Liver (tissue), 9 donors: ENCODE measurements around the gene RBM42. TPM values are rescaled to one million over a fixed set of nuclear protein-coding genes. Genes with fewer than 3 reads are reported as not detected.
"Not testable (repeated sequence)": the region's sequence is repeated elsewhere in the genome, so short reads cannot be mapped to it uniquely, and the experiment has no call there.

Source experiments
- DNase-seq: peaks from one replicate; pipeline ENCODE4 v3.0.0-alpha.2; 2017; ENCODE audit warnings: low spot score
- H3K27ac ChIP-seq, 2 donors: one replicate each; pipeline ENCODE4 v1.7.0; 2013; ENCODE audit warnings: inconsistent platforms in 2 of 2, low read length in 2 of 2, control low read depth in 1 of 2, low read depth in 1 of 2, mild to moderate bottlenecking in 1 of 2
- H3K27me3 ChIP-seq, 4 donors: one replicate each; pipeline versions ENCODE4 v1.6.1 to v1.7.0; 2013; ENCODE audit warnings: low read length in 3 of 4, inconsistent platforms in 1 of 4, mild to moderate bottlenecking in 1 of 4, moderate library complexity in 1 of 4; ENCODE audit not compliant: control insufficient read depth in 4 of 4, insufficient read depth in 4 of 4
- H3K36me3 ChIP-seq, 4 donors: one replicate each; pipeline versions ENCODE4 v1.6.1 to v1.7.0; 2013; ENCODE audit warnings: low read length in 3 of 4, mild to moderate bottlenecking in 3 of 4, low read depth in 1 of 4, moderate library complexity in 1 of 4; ENCODE audit not compliant: control insufficient read depth in 4 of 4, insufficient read depth in 3 of 4
- H3K4me1 ChIP-seq, 4 donors: one replicate each; pipeline versions ENCODE4 v1.6.1 to v1.7.0; 2013; ENCODE audit warnings: low read length in 3 of 4, mild to moderate bottlenecking in 3 of 4, moderate library complexity in 1 of 4; ENCODE audit not compliant: control insufficient read depth in 4 of 4, insufficient read depth in 4 of 4
- H3K4me3 ChIP-seq, 3 donors: one replicate each; pipeline versions ENCODE4 v1.6.1 to v1.7.0; 2013; ENCODE audit warnings: low read length in 3 of 3, control low read depth in 1 of 3, low read depth in 1 of 3, mild to moderate bottlenecking in 1 of 3
- H3K9ac ChIP-seq, 2 donors: one replicate each; pipeline ENCODE4 v1.7.0; 2013; ENCODE audit warnings: low read length in 2 of 2, mild to moderate bottlenecking in 2 of 2, moderate library complexity in 2 of 2, control low read depth in 1 of 2, low read depth in 1 of 2
- H3K9me3 ChIP-seq, 4 donors: one replicate each; pipeline versions ENCODE4 v1.6.1 to v1.7.0; 2013; ENCODE audit warnings: low read length in 3 of 4; ENCODE audit not compliant: control insufficient read depth in 4 of 4
- EGR1 ChIP-seq, 2 donors: IDR thresholded peaks; 2 replicates each; pipeline ENCODE4 v1.6.1; 2016 to 2018; ENCODE audit warnings: antibody characterized with exemption in 2 of 2, low read depth in 2 of 2
- FOXA1 ChIP-seq: IDR thresholded peaks from 2 replicates; pipeline ENCODE4 v1.6.1; 2016; ENCODE audit warnings: antibody characterized with exemption
- FOXA2 ChIP-seq: IDR thresholded peaks from 2 replicates; pipeline ENCODE4 v1.6.1; 2016; ENCODE audit warnings: antibody characterized with exemption
- GABPA ChIP-seq, 2 donors: IDR thresholded peaks in 1 of 2; conservative IDR thresholded peaks in 1 of 2; 2 replicates each; pipeline ENCODE4 v1.6.1; 2016; ENCODE audit warnings: antibody characterized with exemption in 2 of 2, mild to moderate bottlenecking in 1 of 2, moderate library complexity in 1 of 2
- HNF4A ChIP-seq, 2 donors: conservative IDR thresholded peaks; 2 replicates each; pipeline ENCODE4 v1.6.1; 2016; ENCODE audit warnings: antibody characterized with exemption in 2 of 2, mild to moderate bottlenecking in 2 of 2
- HNF4G ChIP-seq: IDR thresholded peaks from 2 replicates; pipeline ENCODE4 v1.6.1; 2016; ENCODE audit warnings: antibody characterized with exemption
- JUND ChIP-seq, 2 donors: IDR thresholded peaks; 2 replicates each; pipeline ENCODE4 v1.6.1; 2016; ENCODE audit warnings: antibody characterized with exemption in 2 of 2
- NR2F2 ChIP-seq: IDR thresholded peaks from 2 replicates; pipeline ENCODE4 v1.6.1; 2016; ENCODE audit warnings: antibody characterized with exemption
- RAD21 ChIP-seq, 2 donors: IDR thresholded peaks; 2 replicates each; pipeline ENCODE4 v1.6.1; 2016; ENCODE audit warnings: antibody characterized with exemption in 2 of 2, mild to moderate bottlenecking in 2 of 2
- RXRA ChIP-seq, 2 donors: IDR thresholded peaks; 2 replicates each; pipeline ENCODE4 v1.6.1; 2017 to 2018; ENCODE audit warnings: antibody characterized with exemption in 2 of 2, mild to moderate bottlenecking in 1 of 2
- SP1 ChIP-seq: IDR thresholded peaks from 2 replicates; pipeline ENCODE4 v1.6.1; 2018; ENCODE audit warnings: antibody characterized with exemption, mild to moderate bottlenecking
- TAF1 ChIP-seq: conservative IDR thresholded peaks from 2 replicates; pipeline ENCODE4 v1.6.1; 2016; ENCODE audit warnings: antibody characterized with exemption, mild to moderate bottlenecking
- YY1 ChIP-seq: IDR thresholded peaks from 2 replicates; pipeline ENCODE4 v1.6.1; 2016; ENCODE audit warnings: antibody characterized with exemption, mild to moderate bottlenecking
- WGBS: extraction: QIAGEN DNeasy Blood & Tissue Kit; methylation state at CpG from one replicate; pipeline ENCODE4 v1.1.7; 2013; 5-methylcytosine and 5-hydroxymethylcytosine counted together
- polyA plus RNA-seq, 2 donors: library from polyadenylated mRNA; stranded (reverse) in 1 of 2; unstranded in 1 of 2; fragments of 200-250 nt in 1 of 2; fragments of >200 nt in 1 of 2; fragmentation: Nextera tagmentation in 1 of 2; extraction: Ambion mirVana in 1 of 2; gene quantifications; one replicate each; pipeline versions ENCODE4 v1.2.1 to v1.2.3, GENCODE V29; 2013 to 2015
- total RNA-seq, 2 donors: library from RNA; depleted of rRNA; stranded (reverse); fragments of >200 nt; gene quantifications; one replicate each; pipeline ENCODE4 v1.2.3, GENCODE V29; 2014
- TF ChIP-seq, protein P1 (sequence below): IDR thresholded peaks from 2 replicates; pipeline ENCODE4 v1.6.1; 2016; ENCODE audit warnings: antibody characterized with exemption
- TF ChIP-seq, protein P2 (sequence below): IDR thresholded peaks from 2 replicates; pipeline ENCODE4 v1.6.1; 2016; ENCODE audit warnings: antibody characterized with exemption, mild to moderate bottlenecking
- TF ChIP-seq, protein P3 (sequence below): IDR thresholded peaks from 2 replicates; pipeline ENCODE4 v1.6.1; 2016; ENCODE audit warnings: antibody characterized with exemption
- TF ChIP-seq, protein P4 (sequence below): IDR thresholded peaks from 2 replicates; pipeline ENCODE4 v1.6.1; 2016; ENCODE audit warnings: antibody characterized with exemption
- TF ChIP-seq, protein P5 (sequence below): fragments of 150-350 bp; IDR thresholded peaks from 2 replicates; pipeline ENCODE4 v1.5.1; 2017; ENCODE audit warnings: improper control_type of control experiment, low read depth, low read length; ENCODE audit not compliant: missing input control
- donor health status: healthy.
- donor health status: healthy.
- donor health status: healthy.
- donor health status: healthy.
- donor health status: healthy.

Gene RBM42
- total and polyA plus RNA-seq, 4 donors, result 17.8 to 34.7 (median 20.1) TPM

DNA sequence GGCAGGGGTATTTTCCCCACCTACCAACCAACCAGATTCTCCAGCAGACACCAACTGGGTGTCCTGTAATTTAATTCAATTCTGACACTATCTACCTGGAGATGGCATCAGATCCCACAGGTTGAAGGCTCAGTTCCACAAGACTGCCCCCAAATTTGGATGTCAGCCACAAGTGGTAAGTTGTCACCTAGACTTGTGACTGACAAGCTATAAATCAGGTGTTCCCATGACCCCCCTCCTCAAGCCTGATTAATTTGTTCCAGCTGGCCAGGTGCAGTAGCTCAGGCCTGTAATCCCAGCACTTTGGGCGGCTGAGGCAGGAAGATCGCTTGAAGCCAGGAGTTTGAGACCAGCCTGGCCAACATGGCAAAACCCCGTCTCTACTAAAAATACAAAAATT is 26.9 kb upstream of the RBM42 start:
- H3K9me3 ChIP-seq, result no peaks in the 10 kb centered on the region
- 97% methylated on average over 3 of the region's 3 CpGs for WGBS
- H3K9ac ChIP-seq, result no peak overlapping the region

DNA sequence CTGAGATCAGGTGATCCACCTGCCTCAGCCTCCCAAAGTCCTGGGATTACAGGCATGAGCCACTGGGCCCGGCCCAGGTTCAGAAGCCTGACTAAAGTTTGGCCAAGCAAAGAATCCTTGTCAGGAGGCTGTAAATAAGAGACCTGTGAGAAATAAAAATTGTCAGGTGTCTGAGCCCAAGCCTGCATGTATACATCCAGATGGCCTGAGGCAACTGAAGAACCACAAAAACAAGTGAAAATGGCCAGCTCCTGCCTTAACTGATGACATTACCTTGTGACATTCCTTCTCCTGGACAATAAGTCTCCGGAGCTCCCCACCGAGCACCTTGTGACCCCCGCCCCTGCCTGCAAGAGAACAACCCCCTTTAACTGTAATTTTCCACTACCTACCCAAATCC is 24.4 kb upstream of the RBM42 start:
- not testable (repeated sequence) for H3K36me3 ChIP-seq, DNase-seq, H3K27me3 ChIP-seq, H3K9ac ChIP-seq, H3K4me1 ChIP-seq, H3K4me3 ChIP-seq, H3K9me3 ChIP-seq, H3K27ac ChIP-seq
- whole genome bisulfite sequencing, result 85% methylated on average over 4 of the region's 4 CpGs

More for the DNA sequence above, 26.9 kb upstream of the RBM42 start:
- Histone ChIP-seq H3K4me1 (no peaks in the 10 kb centered on the region), H3K27ac (no peak overlapping the region), H3K27me3 (peaks cover 0 to 3% (median 0%) of the 10 kb centered on the region in 4 donors), H3K4me3 (no peak overlapping the region), H3K36me3 (no peaks in the 10 kb centered on the region)
- TF ChIP-seq NR2F2 (no peak), RAD21 (IDR thresholded peaks at IDR 0.05) (no peak), HNF4A (conservative IDR thresholded peaks at IDR 0.05) (no peak), EGR1 (IDR thresholded peaks at IDR 0.05; ENCODE audit: low read depth in 2 of 2) (no peak), FOXA1 (no peak), RXRA (IDR thresholded peaks at IDR 0.05) (no peak), JUND (IDR thresholded peaks at IDR 0.05) (no peak), SP1 (no peak), YY1 (no peak), FOXA2 (no peak), GABPA (IDR thresholded peaks at IDR 0.05 in 1 of 2, conservative IDR thresholded peaks at IDR 0.05 in 1 of 2) (no peak), HNF4G (no peak), TAF1 (no peak)
- TF ChIP-seq, protein P1, sequence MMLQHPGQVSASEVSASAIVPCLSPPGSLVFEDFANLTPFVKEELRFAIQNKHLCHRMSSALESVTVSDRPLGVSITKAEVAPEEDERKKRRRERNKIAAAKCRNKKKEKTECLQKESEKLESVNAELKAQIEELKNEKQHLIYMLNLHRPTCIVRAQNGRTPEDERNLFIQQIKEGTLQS, result no peak
- TF ChIP-seq, protein P2, sequence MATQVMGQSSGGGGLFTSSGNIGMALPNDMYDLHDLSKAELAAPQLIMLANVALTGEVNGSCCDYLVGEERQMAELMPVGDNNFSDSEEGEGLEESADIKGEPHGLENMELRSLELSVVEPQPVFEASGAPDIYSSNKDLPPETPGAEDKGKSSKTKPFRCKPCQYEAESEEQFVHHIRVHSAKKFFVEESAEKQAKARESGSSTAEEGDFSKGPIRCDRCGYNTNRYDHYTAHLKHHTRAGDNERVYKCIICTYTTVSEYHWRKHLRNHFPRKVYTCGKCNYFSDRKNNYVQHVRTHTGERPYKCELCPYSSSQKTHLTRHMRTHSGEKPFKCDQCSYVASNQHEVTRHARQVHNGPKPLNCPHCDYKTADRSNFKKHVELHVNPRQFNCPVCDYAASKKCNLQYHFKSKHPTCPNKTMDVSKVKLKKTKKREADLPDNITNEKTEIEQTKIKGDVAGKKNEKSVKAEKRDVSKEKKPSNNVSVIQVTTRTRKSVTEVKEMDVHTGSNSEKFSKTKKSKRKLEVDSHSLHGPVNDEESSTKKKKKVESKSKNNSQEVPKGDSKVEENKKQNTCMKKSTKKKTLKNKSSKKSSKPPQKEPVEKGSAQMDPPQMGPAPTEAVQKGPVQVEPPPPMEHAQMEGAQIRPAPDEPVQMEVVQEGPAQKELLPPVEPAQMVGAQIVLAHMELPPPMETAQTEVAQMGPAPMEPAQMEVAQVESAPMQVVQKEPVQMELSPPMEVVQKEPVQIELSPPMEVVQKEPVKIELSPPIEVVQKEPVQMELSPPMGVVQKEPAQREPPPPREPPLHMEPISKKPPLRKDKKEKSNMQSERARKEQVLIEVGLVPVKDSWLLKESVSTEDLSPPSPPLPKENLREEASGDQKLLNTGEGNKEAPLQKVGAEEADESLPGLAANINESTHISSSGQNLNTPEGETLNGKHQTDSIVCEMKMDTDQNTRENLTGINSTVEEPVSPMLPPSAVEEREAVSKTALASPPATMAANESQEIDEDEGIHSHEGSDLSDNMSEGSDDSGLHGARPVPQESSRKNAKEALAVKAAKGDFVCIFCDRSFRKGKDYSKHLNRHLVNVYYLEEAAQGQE, result no peak
- TF ChIP-seq, protein P3, sequence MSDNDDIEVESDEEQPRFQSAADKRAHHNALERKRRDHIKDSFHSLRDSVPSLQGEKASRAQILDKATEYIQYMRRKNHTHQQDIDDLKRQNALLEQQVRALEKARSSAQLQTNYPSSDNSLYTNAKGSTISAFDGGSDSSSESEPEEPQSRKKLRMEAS, result no peak
- TF ChIP-seq, protein P4, sequence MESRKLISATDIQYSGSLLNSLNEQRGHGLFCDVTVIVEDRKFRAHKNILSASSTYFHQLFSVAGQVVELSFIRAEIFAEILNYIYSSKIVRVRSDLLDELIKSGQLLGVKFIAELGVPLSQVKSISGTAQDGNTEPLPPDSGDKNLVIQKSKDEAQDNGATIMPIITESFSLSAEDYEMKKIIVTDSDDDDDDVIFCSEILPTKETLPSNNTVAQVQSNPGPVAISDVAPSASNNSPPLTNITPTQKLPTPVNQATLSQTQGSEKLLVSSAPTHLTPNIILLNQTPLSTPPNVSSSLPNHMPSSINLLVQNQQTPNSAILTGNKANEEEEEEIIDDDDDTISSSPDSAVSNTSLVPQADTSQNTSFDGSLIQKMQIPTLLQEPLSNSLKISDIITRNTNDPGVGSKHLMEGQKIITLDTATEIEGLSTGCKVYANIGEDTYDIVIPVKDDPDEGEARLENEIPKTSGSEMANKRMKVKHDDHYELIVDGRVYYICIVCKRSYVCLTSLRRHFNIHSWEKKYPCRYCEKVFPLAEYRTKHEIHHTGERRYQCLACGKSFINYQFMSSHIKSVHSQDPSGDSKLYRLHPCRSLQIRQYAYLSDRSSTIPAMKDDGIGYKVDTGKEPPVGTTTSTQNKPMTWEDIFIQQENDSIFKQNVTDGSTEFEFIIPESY, result no peak
- TF ChIP-seq, protein P5, sequence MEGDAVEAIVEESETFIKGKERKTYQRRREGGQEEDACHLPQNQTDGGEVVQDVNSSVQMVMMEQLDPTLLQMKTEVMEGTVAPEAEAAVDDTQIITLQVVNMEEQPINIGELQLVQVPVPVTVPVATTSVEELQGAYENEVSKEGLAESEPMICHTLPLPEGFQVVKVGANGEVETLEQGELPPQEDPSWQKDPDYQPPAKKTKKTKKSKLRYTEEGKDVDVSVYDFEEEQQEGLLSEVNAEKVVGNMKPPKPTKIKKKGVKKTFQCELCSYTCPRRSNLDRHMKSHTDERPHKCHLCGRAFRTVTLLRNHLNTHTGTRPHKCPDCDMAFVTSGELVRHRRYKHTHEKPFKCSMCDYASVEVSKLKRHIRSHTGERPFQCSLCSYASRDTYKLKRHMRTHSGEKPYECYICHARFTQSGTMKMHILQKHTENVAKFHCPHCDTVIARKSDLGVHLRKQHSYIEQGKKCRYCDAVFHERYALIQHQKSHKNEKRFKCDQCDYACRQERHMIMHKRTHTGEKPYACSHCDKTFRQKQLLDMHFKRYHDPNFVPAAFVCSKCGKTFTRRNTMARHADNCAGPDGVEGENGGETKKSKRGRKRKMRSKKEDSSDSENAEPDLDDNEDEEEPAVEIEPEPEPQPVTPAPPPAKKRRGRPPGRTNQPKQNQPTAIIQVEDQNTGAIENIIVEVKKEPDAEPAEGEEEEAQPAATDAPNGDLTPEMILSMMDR, result no peak
- DNase-seq, result no peak

DNA sequence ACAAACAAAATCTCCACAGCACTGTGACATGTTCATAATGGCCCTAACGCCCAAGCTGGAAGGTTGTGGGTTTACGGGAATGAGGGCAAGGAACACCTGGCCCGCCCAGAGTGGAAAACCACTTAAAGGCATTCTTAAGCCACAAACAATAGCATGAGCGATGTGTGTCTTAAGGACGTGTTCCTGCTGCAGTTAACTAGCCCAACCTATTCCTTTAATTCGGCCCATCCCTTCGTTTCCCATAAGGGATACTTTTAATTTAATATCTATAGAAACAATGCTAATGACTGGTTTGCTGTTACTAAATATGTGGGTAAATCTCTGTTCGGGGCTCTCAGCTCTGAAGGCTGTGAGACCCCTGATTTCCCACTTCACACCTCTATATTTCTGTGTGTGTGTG is 21.7 kb upstream of the RBM42 start:
- not testable (repeated sequence) for H3K36me3 ChIP-seq, H3K4me3 ChIP-seq, H3K27ac ChIP-seq, H3K27me3 ChIP-seq, DNase-seq, H3K4me1 ChIP-seq, H3K9me3 ChIP-seq, H3K9ac ChIP-seq
- WGBS, result 84% methylated on average over 8 of the region's 8 CpGs
